ENCODE measurements around the gene SLCO2B1.
A peak's percentile ranks its signal among the peaks of the same experiment; 100 is the strongest.

Gene SLCO2B1

DNA sequence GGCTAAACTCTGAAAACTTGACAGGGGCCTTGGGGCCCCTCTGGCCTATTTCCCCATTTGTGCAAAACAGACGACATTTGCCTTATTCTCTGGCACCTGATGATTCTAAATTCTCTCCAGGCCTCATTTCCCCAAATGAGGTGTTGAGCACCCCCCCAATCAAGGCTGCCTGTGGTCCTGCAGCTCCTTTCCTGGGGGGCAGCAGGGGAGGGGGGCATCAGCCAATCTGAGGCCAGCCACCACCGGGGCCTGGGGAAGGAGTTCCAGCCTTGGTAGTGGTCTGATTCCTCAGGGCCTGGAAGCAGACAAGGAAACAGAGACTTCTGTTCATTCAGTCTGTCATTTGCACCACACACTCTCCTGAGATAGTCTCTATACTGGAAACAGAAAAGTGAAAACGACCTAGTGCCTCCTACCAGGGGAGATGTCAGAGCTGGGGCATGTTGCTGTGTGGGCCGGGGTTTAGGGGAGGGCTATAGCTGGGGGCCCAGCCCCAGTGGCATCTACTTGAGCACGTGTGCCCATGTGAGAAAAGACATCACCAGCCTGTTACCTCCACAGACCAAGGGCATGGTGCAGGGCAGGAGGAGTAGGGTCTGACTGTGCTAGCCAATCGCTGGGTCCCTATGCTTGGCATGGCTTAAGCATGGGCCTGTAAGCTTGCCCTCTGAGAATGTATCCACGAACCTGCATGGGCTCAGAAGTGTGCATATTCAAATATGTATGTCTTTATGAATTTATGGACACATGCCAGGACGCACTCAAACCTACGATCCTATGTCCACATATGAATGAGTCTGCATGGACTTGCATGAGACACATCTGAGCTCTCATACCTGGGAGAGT, 87.9 kb downstream of the SLCO2B1 start:
- DNase-seq (ENCODE audit: extremely low read depth, low read depth): no peak
- no peak for TF ChIP-seq CTCF (IDR thresholded peaks at IDR 0.05; ENCODE audit: low read depth, low read length)

GRCh38 chr11:75239531-75240290, 88.8 kb downstream of the SLCO2B1 start:
- no peak for TF ChIP-seq CTCF (IDR thresholded peaks at IDR 0.05; ENCODE audit: low read depth, low read length)
- DNase-seq (ENCODE audit: extremely low read depth, low read depth): no peak

DNA sequence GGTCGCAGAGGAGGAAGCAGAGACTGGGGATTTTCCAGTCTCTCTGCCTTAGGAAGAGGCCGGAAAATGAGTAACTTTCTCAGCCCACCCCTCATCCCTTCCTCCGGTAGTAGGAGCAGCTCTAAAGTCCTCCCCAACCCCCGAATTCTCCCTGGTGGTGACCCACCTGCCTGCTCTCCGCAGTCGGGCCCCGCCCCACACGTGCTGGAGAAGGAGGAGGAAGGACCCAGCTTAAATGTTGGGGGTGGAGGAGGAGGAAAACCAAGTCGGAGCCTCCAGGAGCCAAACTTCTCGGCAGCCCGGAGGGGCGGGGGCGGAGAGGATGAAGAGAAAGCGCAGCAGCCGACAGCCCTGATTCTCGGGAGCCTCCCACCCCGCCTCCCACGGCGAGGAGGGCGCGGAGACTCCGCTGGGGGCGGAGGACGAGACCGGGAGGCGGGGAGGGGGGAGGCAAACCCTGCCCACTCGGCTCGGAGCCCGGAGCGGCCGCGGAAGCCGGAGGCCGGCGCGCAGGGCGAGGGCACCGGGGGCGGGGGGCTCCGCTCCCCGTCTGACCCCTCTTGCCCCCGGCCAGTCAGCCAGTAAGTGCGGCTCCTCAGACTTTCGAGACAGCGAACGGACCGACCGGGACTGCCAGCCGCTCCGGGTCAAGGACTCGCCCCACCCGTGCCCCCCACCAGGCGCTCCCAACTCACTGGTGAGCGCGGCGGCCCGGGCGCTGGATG, 89.6 kb downstream of the SLCO2B1 start, which contains the start of gene TPBGL:
TSS of gene TPBGL (plus strand) at position 464 of the 725 bp plus-strand sequence. CDS start 276 bp downstream, outside the sequence.
- TF ChIP-seq CTCF (IDR thresholded peaks at IDR 0.05; ENCODE audit: low read depth, low read length): no peak
- no peak for DNase-seq (ENCODE audit: extremely low read depth, low read depth)

DNA sequence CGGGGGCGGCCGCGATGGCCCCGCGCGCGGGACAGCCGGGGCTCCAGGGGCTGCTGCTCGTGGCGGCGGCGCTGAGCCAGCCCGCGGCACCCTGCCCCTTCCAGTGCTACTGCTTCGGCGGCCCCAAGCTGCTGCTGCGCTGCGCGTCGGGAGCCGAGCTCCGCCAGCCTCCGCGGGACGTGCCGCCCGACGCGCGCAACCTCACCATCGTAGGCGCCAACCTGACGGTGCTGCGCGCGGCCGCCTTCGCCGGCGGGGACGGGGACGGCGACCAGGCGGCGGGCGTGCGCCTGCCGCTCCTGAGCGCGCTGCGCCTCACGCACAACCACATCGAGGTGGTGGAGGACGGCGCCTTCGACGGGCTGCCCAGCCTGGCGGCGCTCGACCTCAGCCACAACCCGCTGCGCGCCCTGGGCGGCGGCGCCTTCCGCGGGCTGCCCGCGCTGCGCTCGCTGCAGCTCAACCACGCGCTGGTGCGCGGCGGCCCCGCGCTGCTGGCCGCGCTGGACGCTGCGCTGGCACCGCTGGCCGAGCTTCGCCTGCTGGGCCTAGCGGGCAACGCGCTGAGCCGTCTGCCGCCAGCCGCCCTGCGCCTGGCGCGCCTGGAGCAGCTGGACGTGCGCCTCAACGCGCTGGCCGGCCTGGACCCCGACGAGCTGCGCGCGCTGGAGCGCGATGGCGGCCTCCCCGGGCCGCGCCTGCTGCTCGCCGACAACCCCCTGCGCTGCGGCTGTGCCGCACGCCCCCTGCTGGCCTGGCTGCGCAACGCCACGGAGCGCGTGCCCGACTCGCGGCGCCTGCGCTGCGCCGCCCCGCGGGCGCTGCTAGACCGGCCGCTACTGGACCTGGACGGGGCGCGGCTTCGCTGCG, 90.4 kb downstream of the SLCO2B1 start:
- peak; percentile 54 for DNase-seq (ENCODE audit: extremely low read depth, low read depth)
- peak; percentile 40 for TF ChIP-seq CTCF (IDR thresholded peaks at IDR 0.05; ENCODE audit: low read depth, low read length)

GRCh38 chr11:75241906-75242644, 91.2 kb downstream of the SLCO2B1 start:
- no peak for TF ChIP-seq CTCF (IDR thresholded peaks at IDR 0.05; ENCODE audit: low read depth, low read length)

More at GRCh38 chr11:75241906-75242644, 91.2 kb downstream of the SLCO2B1 start:
- DNase-seq (ENCODE audit: extremely low read depth, low read depth): no peak

Measured in AG09319 (cell line).